Nasal cavity respiratory epithelium epithelial cell of viscerocranial mucosa (primary cell): Measurements from ENCODE around the gene UBE2E2. TPM values are rescaled to one million over a fixed set of nuclear protein-coding genes. Genes with fewer than 3 reads are reported as not detected.

Experiments used
- total RNA-seq: library from RNA; depleted of rRNA; stranded (reverse); fragments of >200 nt; gene quantifications from 2 replicates; pipeline ENCODE4 v1.2.3, GENCODE V29; 2014

The UBE2E2 gene
- 44.1 and 91.2 TPM in 2 replicates for total RNA-seq

DNA sequence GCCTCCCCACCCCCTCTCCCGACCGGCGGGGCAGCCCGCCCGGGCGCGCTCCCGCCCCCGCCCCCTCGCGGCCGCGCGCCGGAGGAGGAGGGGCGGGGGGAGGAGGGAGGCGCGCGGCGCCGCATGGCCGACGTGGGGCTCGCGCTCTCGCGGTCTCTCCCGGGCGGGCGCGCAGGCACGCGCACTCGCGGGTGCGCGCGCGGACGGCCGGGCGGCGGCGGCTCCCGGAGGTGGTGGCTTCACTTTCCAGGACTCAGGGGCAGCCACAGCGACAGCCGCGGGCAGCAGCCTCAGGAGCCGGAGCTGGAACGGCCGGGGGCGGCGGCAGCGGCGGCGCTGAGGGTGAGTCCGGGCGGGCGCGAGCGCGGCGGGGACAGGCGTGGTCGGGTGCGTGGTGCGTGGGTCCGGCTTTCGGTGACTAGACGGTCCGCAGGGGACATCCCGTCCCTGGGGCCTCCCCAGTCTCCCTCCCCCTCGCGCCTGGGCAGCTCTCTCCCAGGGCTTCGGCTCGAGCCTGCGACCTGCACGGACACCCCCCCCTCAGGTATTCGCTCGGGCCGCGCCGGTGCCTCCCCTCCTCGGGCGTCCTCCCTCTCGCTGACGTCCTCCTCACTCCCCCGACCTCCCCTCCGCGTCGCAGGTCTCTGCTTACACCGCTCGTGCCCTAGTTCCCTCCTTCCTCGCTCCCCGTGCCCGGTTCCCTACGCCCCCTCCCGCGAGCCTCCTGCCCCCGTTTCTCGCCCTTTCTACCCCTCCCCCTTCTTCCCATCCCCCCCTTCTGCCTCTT lies at the start of gene UBE2E2:
UBE2E2 (plus strand) TSS at position 407 of the 787 bp plus-strand sequence.

